Cardiac fibroblast (primary cell): ENCODE data around the gene MAP7D3.

Experiments used
- DNase-seq, 2 donors: peaks; one replicate each; pipeline versions ENCODE4 v3.0.0 to v3.0.0-alpha.2; 2010; ENCODE audit warnings: low read depth in 2 of 2
- H3K4me3 ChIP-seq, 2 donors: replicated peaks in 1 of 2; 1 replicate in 1 of 2; 2 replicates in 1 of 2; pipeline ENCODE4 v1.5.1; 2011; ENCODE audit warnings: low read depth in 2 of 2, low read length in 2 of 2, mild to moderate bottlenecking in 2 of 2, moderate library complexity in 1 of 2
- TF ChIP-seq, protein P1 (sequence below): IDR thresholded peaks from one replicate; pipeline ENCODE4 v1.5.1; 2011; ENCODE audit warnings: low read depth, mild to moderate bottlenecking, low read length, inconsistent platforms

Gene MAP7D3

DNA sequence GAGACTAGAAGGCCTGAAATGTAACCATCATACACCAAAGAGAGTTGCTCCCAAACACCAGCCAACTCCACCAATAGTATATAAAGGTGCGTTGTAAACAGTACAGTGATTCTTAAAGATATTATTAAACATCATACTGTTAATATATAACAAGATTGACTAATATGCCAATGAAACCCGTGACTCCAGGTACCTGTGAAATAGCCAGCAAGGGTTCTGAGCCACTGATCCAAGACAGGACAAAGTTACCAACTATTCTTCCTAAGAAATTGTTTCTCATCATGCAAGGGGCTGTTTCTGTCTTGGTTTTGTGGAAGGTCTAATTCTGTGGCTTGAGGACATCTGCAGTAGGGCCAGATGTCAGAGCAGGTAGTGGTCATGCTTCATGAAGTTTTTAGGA, 56.7 kb downstream of the MAP7D3 start:
- TF ChIP-seq, protein P1, sequence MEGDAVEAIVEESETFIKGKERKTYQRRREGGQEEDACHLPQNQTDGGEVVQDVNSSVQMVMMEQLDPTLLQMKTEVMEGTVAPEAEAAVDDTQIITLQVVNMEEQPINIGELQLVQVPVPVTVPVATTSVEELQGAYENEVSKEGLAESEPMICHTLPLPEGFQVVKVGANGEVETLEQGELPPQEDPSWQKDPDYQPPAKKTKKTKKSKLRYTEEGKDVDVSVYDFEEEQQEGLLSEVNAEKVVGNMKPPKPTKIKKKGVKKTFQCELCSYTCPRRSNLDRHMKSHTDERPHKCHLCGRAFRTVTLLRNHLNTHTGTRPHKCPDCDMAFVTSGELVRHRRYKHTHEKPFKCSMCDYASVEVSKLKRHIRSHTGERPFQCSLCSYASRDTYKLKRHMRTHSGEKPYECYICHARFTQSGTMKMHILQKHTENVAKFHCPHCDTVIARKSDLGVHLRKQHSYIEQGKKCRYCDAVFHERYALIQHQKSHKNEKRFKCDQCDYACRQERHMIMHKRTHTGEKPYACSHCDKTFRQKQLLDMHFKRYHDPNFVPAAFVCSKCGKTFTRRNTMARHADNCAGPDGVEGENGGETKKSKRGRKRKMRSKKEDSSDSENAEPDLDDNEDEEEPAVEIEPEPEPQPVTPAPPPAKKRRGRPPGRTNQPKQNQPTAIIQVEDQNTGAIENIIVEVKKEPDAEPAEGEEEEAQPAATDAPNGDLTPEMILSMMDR: no peak
- no peak overlapping the region for H3K4me3 ChIP-seq
- no peak for DNase-seq

DNA sequence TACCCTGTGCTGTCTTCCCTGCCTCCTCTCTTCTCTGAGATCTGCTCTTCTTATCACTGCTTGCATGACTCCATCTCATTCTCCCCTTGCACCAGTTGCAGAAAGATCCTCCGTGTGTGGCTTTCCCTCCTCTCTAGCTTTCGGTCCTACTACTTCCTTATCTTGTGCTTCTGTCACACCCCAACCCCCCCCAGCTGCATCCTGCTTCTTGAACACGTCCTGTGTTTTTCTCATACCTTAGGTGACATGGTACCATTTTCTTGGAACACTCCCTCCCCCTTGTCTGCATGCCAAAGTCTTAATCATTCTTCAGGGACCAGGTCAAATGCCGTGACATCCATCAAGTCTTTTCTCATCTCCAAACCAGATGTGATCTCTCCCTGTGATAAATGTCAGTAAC, 57.4 kb downstream of the MAP7D3 start:
- DNase-seq: no peak

DNA sequence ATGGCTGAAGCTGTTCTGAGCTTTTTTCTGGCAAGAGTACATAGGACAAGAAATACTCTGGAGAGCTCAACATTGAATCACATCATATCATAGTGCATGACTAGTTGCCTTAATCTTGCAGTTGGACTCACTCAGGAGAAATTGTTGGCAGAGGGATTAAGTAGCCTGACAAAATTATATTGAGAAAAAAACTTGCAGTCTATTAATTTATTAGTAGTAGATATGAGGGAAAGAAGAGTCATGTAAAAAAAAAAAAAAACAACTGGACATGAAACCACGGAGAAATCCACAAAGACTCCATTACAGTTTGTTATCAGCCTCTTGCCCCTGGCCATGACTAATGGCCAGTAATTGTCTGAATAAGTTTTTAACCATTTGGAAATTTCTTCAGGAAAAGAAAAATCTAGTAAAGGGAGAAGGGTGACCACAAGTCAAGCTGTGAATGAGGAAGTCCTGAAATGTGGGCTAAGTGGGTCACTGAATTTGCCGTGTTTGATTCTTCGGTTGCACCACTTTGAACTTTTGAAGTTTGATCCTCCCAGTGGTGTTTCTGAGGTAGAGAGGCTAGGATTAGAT, 58.3 kb downstream of the MAP7D3 start:
- TF ChIP-seq, protein P1: no peak
- H3K4me3 ChIP-seq: no peak overlapping the region
- DNase-seq: peak; percentile 64 to 71

More for the DNA sequence above, 57.4 kb downstream of the MAP7D3 start:
- TF ChIP-seq, protein P1: no peak
- no peak overlapping the region for H3K4me3 ChIP-seq

DNA sequence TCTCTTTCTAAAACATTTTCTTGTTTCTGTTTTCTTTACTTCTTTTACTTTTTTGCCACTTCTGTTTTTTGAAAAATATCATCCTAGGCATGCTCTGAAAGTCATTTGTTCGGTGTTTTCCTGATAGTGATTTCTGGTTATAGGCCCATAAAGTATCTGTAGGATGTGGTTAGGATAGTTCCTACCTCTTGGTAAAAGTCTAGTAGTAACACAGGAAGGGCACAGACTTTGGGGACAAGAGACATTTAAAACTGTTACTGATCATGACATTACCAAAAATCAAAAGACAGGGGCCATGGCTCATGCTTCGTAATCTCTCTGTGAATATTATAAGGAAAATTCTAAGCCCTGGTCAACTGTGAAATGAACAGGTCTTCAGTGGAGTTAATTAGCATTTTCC, 59.1 kb downstream of the MAP7D3 start:
- DNase-seq: no peak
- H3K4me3 ChIP-seq: no peak overlapping the region
- TF ChIP-seq, protein P1: no peak

DNA sequence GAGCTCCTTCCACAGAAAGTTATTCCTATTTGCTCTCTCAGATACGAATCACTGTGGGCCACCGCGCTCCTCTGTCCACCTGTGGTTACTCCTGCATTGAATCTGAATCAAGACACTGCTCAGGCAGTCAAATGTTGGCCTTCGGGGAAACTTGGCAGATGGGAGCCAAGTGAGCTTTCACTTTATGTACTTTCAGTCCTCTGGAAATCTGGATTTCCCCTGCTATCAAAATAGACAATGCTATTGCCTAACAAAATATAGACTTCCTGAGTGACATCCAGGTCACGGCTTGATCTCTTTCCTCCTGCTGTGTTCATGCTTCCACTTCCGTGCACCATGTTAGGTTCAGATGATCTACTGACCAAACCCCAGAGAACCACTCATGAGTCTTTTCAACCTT, 60.0 kb downstream of the MAP7D3 start:
- TF ChIP-seq, protein P1: no peak
- peak in 1 of 2 donors; percentile 27 for DNase-seq
- no peak overlapping the region for H3K4me3 ChIP-seq

DNA sequence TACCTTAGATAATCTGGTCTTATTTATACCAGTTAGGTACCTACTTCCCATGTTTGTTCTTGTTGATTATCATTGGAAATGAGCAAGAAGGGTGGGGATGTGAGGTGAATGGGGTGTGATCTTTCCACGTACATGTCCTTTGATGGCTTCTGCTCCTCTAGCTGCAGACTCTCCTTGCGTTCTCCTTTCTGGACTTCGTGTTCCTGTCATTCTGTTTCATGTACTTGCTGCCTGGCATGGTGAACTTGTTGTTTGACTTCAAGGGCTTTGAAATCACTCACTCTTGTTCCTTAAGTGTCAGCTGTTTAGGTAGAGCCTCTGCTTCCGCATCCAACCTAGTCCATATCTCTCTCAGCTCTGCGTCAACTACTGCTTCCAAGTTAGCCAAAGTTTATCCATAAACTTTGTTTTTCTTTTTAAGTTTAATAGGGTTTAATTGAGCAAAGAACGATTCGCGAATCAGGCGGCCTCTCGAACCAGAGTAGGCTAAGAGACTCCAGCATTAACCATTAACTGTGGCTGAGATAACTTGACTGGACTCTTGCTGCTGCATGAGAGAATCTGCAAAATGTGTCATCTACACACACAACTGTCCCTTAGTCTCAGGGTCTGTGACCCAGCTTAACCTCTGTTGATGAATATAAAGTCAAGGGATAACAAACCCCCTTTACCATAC, 61.0 kb downstream of the MAP7D3 start:
- TF ChIP-seq, protein P1: no peak
- H3K4me3 ChIP-seq: no peak overlapping the region
- no peak for DNase-seq
